Mesenteric fat pad (tissue), 1 donor: ENCODE data around the gene CMAS. TPM values are rescaled to one million over a fixed set of nuclear protein-coding genes. Genes with fewer than 3 reads are reported as not detected.
"Not testable (repeated sequence)": the region's sequence is repeated elsewhere in the genome, so short reads cannot be mapped to it uniquely, and the experiment has no call there.

Experiments
- DNase-seq: peaks from one replicate; pipeline ENCODE4 v3.0.0-alpha.2; 2020; ENCODE audit warnings: low spot score
- total RNA-seq: library from RNA; stranded (reverse); fragmentation: NEBNext Ultra II Directional; extraction: Animal tissue kit (Norgen Biotek cat#: 25700); gene quantifications from one replicate; pipeline ENCODE4 v1.2.1, GENCODE V29; 2021
- donor health status: DM: yes; HTN: yes; CAD: no.

The CMAS gene
- total RNA-seq, 1 donor from 2014 or later: 19.8 TPM

GRCh38 chr12:22046968-22047390 is 961 bp downstream of the CMAS start:
- no peak for DNase-seq

GRCh38 chr12:22047494-22047893 is 1.5 kb downstream of the CMAS start:
- no peak for DNase-seq

GRCh38 chr12:22048351-22049041 is 2.5 kb downstream of the CMAS start:
- DNase-seq: no peak

GRCh38 chr12:22050078-22050477 is 4.1 kb downstream of the CMAS start:
- DNase-seq: no peak

- DNase-seq: no peak
These were observed 5.2 kb downstream of the CMAS start for GRCh38 chr12:22051114-22051698.

- DNase-seq: not testable (repeated sequence)
These were observed 7.0 kb downstream of the CMAS start for GRCh38 chr12:22052994-22053393.

- no peak for DNase-seq
These were observed 8.1 kb downstream of the CMAS start for GRCh38 chr12:22054155-22054554.

- DNase-seq: no peak
These were observed 10.6 kb downstream of the CMAS start for GRCh38 chr12:22056607-22057006.

GRCh38 chr12:22059976-22060647 is 14.1 kb downstream of the CMAS start:
- no peak for DNase-seq

GRCh38 chr12:22064968-22065367 is 18.9 kb downstream of the CMAS start:
- DNase-seq: no peak

- DNase-seq: no peak
These were observed 20.3 kb downstream of the CMAS start for GRCh38 chr12:22066310-22066709.

GRCh38 chr12:22069851-22070250 is 23.8 kb downstream of the CMAS start:
- no peak for DNase-seq

- DNase-seq: no peak
These were observed 36.2 kb downstream of the CMAS start for GRCh38 chr12:22082190-22082701.

GRCh38 chr12:22083167-22083566 is 37.1 kb downstream of the CMAS start:
- no peak for DNase-seq

GRCh38 chr12:22084852-22085251 is 38.8 kb downstream of the CMAS start:
- no peak for DNase-seq

GRCh38 chr12:22088886-22089285 is 42.9 kb downstream of the CMAS start:
- DNase-seq: no peak

GRCh38 chr12:22089486-22089885 is 43.5 kb downstream of the CMAS start:
- no peak for DNase-seq

GRCh38 chr12:22099062-22099461 is 53.0 kb downstream of the CMAS start:
- DNase-seq: not testable (repeated sequence)

GRCh38 chr12:22100958-22101748 is 55.1 kb downstream of the CMAS start:
- DNase-seq: no peak

- no peak for DNase-seq
These were observed 55.8 kb downstream of the CMAS start for GRCh38 chr12:22101749-22102243.

GRCh38 chr12:22103418-22103817 is 57.4 kb downstream of the CMAS start:
- no peak for DNase-seq
